Non-pigmented ciliary epithelial cell (primary cell): ENCODE data around the gene PTPRC.
"Not testable (repeated sequence)": the region's sequence is repeated elsewhere in the genome, so short reads cannot be mapped to it uniquely, and the experiment has no call there.

ENCODE experiments used
- DNase-seq: peaks from one replicate; pipeline ENCODE4 v3.0.0-alpha.2; 2010; ENCODE audit warnings: low read depth

PTPRC gene, protein sequence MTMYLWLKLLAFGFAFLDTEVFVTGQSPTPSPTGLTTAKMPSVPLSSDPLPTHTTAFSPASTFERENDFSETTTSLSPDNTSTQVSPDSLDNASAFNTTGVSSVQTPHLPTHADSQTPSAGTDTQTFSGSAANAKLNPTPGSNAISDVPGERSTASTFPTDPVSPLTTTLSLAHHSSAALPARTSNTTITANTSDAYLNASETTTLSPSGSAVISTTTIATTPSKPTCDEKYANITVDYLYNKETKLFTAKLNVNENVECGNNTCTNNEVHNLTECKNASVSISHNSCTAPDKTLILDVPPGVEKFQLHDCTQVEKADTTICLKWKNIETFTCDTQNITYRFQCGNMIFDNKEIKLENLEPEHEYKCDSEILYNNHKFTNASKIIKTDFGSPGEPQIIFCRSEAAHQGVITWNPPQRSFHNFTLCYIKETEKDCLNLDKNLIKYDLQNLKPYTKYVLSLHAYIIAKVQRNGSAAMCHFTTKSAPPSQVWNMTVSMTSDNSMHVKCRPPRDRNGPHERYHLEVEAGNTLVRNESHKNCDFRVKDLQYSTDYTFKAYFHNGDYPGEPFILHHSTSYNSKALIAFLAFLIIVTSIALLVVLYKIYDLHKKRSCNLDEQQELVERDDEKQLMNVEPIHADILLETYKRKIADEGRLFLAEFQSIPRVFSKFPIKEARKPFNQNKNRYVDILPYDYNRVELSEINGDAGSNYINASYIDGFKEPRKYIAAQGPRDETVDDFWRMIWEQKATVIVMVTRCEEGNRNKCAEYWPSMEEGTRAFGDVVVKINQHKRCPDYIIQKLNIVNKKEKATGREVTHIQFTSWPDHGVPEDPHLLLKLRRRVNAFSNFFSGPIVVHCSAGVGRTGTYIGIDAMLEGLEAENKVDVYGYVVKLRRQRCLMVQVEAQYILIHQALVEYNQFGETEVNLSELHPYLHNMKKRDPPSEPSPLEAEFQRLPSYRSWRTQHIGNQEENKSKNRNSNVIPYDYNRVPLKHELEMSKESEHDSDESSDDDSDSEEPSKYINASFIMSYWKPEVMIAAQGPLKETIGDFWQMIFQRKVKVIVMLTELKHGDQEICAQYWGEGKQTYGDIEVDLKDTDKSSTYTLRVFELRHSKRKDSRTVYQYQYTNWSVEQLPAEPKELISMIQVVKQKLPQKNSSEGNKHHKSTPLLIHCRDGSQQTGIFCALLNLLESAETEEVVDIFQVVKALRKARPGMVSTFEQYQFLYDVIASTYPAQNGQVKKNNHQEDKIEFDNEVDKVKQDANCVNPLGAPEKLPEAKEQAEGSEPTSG (N-terminal part only)

DNA sequence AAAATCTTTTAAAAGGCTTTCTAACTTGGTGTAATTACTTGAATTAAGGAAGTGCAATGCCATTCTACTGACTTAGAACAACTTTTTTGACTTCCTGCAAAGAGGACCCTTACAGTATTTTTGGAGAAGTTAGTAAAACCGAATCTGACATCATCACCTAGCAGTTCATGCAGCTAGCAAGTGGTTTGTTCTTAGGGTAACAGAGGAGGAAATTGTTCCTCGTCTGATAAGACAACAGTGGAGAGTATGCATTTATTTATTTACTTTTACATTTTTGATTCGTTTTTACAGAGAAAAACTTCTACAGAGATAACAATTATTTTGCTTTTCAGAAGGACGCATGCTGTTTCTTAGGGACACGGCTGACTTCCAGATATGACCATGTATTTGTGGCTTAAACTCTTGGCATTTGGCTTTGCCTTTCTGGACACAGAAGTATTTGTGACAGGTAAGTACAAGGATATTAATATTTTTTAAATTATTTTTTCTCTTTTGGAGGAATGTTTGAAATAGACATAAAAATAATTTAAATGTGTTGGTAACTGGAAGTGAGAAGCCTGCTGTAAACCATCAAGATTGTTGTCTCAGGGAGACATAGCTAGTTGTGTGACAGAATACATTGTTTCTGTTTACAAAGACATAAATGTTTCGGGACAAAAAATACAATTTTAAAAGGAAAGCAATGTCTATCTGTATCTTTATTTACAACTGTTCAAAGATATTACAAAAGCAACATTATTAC, at the start of gene PTPRC:
Gene PTPRC, plus strand, starts transcription at position 147 of the 742 bp plus-strand sequence. Its CDS starts 229 bp downstream, at position 376.
- DNase-seq: no peak

DNA sequence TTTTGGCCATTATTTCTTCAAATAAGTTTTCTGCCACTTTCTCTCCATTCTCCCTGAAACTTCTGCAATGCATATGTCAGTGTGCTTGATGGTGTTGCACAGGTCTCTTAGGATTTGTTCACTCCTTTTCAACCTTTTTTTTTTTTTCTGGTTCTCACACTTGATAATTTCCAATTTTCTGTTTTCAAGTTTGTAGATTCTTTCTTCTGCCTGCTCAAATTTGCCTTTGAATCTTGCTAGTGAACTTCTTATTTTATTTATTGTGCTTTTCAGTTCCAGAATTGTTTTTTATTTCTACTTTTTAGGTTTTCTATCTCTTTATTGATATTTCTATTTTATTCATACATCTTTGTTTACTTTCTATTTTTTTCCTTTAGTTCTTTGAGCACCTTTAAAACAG, 48.4 kb upstream of the PTPRC start:
- DNase-seq: no peak

DNA sequence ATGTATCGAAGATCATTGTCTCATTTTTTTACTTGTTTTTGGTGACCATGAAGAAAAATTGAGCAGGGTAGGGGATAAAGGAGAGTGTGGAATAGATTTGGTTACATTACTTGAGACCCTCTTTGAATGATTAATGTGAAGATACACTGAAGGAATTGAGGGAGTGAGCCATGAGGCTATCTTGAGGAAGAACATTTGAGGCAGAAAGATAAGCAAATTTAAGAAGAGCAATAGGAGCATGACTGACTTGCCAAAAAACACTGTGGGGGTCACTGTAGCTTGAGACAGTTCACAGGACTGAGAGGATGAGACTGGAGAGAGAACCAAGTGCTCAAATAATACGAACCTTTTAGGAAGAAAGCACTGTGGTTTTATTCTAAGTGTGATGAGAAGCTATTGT, 43.1 kb upstream of the PTPRC start:
- no peak for DNase-seq

DNA sequence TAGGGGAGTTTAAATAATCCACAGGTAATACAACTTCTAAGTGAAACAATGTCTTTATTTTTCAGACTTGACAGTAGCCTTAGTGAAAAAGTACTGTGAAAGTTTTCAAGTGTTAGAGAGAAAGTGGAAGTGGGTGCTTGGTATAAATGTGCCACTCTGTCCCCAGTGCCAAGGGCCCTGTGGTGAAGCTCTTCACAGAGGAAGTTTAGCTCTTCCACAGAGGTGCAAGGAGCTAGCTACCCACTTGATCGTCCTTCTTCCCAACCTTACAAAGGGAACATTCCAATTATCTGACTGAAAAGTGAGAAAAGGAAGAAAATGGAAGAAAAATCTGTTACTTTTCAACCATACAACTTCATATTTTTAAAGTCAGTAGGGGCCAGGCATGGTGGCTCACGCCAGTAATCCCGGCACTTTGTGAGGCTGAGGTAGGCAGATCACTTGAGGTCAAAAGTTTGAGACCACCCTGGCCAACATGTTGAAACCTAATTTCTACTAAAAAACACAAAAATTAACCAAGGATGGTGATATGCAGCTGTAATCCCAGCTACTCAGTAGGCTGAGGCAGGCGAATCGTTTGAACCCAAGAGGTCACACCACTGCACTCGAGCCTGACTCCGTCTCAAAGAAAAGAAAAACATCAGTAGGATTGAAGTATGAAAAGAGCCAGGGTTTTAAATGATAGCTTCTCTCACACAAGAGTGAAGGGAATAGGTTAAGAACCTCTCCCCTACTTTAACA, 41.0 kb upstream of the PTPRC start:
- DNase-seq: no peak

DNA sequence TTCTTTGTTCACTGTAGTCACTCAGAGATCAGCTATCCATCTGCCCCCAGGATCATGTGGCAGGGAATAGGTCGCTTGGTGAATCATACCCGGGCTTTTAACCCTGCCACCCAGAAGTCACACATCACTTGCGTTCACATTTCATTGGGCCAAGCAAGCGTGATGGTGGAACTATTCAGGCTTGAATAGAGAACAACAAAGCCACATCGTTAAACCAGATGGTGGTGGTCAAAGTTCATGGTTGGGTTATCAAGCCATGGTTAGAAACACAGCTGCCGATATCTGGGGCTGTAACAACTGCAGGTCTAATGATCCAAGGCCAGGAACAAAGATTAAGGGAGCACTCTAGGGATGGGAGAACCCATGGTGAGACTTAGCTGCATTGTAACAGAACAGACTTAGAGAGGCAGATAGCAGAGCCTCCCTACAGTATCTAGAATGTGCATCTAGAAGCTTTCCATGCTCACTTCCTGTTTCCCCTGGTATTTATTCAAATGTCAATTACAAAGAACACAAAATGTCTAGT, 40.0 kb upstream of the PTPRC start:
- DNase-seq: no peak

DNA sequence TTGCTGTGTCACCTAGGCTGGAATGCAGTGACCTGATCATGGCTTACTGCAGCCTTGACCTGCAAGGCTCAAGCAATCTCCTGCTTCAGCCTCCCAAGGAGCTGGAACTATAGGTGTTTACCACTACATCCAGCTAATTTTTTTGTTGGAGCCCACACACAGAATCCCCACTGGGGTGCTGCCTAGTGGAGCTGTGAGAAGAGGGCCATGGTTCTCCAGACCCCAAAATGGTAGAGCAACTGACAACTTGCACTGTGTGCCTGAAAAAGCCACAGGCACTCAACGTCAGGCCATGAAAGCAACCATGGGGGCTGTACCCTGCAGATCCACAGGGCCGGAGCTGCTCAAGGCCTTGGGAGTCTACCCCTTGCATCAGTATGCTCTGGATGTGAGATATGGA, 39.1 kb upstream of the PTPRC start:
- no peak for DNase-seq

DNA sequence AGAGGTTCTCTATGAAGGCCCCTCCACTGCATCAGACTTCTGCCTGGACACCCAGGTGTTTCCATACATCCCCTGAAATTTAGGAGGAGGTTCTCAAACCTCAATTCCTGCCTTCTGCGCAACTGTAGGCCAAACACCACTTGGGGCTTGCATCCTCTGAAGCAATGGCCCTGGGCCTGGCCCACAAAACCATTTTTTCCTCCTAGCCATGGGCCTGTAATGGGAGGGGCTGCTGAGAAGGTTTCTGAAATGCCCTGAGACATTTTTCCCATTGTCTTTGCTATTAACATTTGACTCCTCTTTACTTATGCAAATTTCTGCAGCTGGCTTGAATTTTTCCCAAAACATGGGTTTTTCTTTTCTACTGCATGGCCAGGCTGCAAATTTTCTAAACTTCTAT, 37.9 kb upstream of the PTPRC start:
- no peak for DNase-seq

DNA sequence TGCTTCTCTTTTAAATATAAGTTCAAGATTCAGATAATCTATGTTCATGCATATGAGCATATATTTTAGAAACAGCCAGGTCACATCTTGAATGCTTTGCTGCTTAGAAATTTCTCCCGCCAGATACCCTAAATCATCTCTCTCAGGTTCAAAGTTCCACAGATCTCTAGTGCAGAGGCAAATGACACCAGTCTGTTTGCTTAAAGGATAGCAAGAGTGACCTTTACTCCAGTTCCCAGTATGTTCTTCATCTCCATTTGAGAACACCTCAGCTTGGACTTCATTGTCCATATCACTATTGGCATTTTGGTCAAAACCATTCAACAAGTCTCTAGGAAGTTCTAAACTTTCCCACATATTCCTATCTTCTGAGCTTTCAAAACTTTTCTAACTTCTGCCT, 37.5 kb upstream of the PTPRC start:
- not testable (repeated sequence) for DNase-seq

DNA sequence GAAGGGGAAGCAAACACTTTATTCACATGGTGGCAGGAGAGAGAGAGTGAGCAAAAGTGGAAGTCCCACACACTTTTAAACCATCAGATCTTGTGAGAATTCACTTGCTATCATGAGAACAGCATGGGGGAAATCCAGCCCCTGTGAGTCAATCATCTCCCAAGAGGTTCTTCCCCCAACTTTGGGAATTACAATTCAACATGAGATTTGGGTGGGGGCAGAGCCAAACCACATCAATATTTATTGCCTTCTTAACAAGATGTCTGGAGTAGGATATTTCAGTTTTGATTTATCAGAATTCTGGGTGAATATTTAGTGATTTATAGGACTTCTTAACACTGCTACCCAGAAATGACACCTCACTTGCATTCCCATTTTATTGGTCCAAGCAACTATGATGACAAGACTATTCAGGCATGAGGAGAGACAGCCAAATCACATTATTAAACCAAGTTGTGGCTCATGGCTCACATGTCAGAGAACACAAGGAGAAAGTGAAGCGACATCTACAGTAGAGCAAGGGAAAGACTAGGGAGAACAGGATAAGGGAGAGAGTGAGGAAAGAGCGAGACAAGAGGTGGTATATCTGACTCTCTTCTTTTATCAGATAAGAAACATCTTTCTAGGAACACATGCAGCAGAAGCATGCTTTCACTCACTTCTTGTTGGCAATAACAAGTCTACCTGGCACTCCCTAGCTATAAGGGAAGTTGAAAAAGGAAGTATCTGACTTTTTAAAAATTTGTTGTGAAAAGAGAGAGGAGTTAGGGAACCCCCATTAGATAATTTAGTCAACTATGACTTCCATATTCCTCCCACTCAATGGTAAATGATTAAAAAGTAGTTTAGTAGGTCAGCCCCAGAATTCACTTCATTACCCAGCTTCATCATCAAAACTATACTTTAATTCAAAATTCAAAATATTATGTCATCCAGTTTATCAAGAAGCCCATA, 36.6 kb upstream of the PTPRC start:
- DNase-seq: no peak

DNA sequence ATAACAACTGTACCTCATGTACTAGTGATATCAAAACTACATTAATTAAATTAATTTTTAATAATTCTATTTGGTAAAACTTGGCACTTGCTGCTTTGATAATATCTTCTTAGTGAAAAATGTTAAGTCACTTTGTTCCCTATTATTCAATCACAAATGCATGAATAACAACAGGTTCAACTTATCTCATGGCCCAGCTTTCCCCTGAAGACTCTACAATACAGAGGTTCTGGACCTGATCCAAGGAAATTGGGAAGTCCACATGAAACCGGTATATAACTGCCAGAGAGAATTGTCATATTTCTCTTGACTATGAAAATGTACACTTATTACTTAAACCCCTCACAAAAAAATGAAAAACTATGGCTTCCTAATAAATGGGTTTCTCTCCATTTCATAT, 33.9 kb upstream of the PTPRC start:
- no peak for DNase-seq

DNA sequence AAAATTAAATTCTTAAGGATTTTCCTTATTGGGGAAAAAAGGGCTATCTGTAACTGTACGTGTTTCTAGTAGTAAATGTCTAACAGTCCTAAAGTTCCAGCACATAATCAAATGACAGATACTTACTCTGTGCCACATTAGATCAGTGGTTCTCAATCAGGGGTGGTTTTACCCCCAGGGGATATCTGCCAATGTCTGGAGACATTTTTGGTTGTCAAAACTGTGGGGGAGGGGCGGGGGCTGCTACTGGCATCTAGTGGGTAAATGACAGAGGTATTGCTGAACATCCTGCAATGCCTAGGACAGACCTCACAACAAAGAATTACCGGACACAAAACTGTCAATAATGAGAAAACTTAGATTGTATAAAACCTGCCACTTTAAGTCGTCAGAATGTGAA, 33.4 kb upstream of the PTPRC start:
- DNase-seq: no peak

DNA sequence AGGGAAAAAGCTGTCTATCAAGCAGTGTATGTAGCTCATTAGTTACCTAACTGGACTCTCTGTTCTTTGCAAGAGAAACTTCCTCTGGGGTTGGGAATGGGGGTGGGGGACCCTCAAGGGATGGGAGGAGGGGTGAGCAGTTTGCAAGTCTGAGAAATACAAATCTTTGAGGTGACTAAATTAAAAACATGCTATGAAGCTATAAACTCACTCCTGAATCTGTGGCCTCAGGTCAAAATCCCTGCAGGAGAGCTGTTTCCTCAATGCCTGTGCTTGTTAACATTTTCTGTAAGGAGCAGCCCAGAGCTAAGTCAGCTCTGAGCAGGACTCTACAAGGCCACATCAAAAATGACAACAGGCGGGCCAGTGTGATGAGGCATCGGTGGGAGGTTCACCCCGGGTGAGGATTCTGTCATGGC, 32.8 kb upstream of the PTPRC start:
- DNase-seq: no peak

DNA sequence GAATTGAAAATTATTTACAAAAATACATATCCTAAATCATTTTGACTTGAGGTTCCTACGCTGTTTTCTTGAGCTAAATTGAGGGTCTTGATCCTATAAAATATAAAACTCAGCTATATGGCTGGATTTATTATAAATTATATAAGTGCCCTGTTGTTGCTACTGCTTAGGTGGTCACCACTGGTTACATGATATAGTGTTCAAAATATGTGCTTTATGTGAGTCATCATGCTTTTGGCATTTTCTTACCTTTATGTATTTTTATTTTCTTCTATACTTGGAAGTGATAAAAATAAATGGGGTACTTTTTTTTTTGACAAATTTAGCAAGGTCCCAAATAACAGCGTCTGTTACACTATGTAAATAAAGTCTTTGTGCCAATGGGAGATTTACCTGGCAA, 31.1 kb upstream of the PTPRC start:
- no peak for DNase-seq

DNA sequence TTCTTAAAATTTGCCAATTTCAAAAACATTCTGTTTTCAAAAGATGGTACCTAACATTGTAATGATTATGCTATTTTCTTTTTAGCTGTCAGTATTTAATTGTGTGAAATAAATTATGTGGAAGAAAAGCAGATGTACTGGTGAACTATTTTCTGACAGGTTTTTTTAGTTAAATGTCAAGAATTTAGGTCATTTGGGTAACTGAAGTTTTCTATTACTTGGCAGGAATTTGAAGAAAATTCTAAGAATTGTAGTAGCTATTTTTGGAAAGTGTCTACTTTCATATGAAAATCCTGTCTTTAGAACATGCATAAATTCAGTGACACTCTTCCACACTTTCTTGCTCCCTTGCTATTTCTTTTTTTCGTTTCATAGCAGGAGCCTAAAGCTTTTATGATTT, 28.5 kb upstream of the PTPRC start:
- no peak for DNase-seq

DNA sequence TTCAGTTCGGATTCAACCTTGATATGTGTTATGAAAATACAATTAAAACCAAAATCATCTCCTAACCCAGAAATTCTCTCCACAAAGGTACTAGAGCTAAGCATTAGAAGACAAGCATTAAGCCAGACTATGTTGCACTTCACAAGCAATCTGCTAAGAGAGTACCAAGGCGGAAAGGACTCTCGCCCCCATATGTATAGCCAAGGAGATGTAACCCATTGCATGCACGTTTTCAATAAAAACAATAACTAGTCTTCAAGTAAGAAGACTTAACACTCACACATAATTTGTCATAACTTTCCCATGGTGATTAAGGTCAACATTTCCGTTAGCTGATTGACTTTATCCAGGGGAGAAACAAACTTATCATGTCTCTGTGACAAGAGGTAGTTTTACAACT, 27.6 kb upstream of the PTPRC start:
- DNase-seq: no peak

DNA sequence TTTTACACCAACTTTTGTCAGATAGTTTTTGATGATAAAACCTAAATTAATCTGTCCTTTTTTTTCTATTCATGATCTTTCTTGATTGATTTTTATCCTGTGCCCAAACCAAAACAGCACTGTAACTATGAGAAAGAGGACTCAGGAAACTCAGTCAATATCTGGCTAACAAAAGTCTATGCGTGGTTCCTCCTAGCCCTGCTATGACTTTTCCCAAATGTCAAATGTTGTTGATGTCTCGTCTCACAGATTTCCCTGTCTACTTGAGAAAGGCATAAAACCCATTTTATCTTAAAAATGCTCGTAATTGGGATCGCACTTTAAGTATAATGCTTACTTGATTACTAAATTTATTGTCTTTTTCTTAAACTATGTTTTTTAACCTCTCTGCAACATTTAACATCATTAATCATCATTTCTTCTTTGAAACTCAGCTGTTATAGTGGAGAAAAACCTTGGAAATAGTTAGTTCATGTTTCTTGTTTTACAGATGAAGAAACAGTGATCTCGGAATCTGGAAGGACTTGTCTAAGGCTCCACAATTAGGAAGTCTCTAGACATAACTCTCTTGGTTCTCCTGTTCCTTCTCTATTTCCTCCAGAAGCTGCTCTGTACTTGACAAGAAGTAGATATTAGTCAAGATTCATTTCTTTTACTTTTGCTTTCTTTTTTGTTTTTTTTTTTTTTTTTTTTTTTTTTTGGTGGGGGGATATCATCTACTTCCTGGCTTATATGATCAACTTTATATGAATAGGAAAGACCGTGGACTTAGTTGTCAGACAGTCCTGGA, 26.2 kb upstream of the PTPRC start:
- DNase-seq: no peak

DNA sequence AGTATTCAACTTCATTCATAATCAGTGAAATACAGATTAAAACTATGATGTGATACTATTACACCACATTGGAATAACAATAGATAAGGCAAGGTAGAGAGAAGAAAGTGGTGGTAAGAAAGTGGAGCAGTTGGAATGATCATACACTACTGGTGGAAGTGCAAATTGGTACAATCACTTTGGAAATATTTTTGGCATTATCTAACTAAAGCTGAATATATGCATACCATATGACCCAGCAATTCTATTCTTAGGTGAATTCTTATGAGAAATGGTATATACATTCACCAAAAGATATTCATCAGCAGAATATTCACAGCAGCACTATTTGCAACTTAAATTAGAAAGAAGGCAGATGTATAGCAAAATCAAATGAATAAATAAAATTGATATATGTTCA, 21.4 kb upstream of the PTPRC start:
- no peak for DNase-seq

DNA sequence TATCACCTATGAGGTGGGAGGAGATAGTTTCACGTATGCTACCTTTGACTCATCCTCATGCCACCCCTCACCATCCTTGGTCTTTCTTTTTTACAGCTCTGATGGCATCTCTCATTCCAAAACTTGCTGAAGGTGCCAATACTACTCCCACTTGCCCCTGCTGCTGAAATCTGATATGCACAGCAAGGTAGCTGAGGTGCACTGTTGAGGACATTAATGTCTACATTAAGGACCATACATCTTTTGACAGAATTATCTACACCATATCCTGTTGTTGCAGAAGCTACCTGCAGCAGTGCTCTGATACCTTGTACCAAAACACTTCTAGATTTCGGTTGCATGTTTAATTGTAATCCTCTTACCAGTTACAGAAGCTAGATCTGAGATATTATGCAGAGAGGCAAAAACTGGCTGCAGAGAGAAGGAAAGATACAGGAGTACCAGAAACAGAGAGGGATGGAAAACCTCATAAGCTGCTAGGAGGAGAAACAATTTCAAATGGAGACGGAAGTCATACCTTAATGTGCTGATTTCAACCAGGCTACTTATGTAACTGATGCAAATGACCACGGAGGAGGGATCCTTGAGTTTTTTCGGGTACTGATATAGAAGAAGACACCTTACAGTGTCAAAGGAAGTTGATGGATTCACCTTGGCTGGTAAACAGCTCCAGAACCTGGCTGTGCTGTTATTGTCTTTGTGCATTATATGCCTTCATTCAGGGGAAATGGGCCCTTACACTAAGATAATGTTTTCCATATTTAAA, 19.3 kb upstream of the PTPRC start:
- DNase-seq: no peak
